Endothelial cell of umbilical vein (primary cell): ENCODE measurements around the gene AP1G2. TPM values are rescaled to one million over a fixed set of nuclear protein-coding genes. Genes with fewer than 3 reads are reported as not detected.

Experiments used
- Bru-seq: library from RNA; stranded (reverse); fragments of 400-500 nt; gene quantifications from one replicate; lab custom pipeline; 2021; lab: Mats Ljungman, UMichigan
- BruChase-seq, 2 experiments: library from RNA; stranded (reverse); fragments of 400-500 nt; gene quantifications; one replicate each; lab custom pipeline; 2021; lab: Mats Ljungman, UMichigan
- BruUV-seq: library from RNA; stranded (reverse); fragments of 400-500 nt; replicated peaks from 2 replicates; lab custom pipeline; 2021; lab: Mats Ljungman, UMichigan
- CTCF ChIA-PET: fragments of 300-600, 350-600 bp; sonication (Branson Sonifier 250); formaldehyde crosslinking; loops from one replicate; lab custom pipeline; 2021; ENCODE audit warnings: antibody characterized with exemption, inconsistent platforms; lab: Charles Lee
- POLR2A ChIA-PET: fragments of 300-600, 350-600 bp; sonication (Branson Sonifier 250); formaldehyde crosslinking; loops from one replicate; lab custom pipeline; 2021; ENCODE audit warnings: antibody characterized with exemption, inconsistent platforms; lab: Charles Lee
- DNase-seq: peaks from one replicate; pipeline ENCODE4 v3.0.0-alpha.2; 2011; ENCODE audit warnings: low read depth, low spot score
- FAIRE-seq: peaks from 2 replicates; lab custom pipeline; 2011; peaks lifted over from hg19 to GRCh38; lab: Jason Lieb, UNC
- H2AFZ ChIP-seq: 2 replicates; pipeline ENCODE4 v1.6.0; 2012; ENCODE audit warnings: low read depth, low read length, control low read depth, inconsistent platforms
- H3K27ac ChIP-seq: 2 replicates; pipeline ENCODE4 v1.5.1; 2011; ENCODE audit warnings: low read depth, mild to moderate bottlenecking, control low read depth, low read length, moderate library complexity; ENCODE audit not compliant: insufficient read depth
- H3K27me3 ChIP-seq, 2 experiments: 2 replicates each; pipeline versions ENCODE4 v1.6.0 to v1.6.1; 2011; ENCODE audit warnings: low read length in 2 of 2, mixed read lengths in 1 of 2; ENCODE audit not compliant: control insufficient read depth in 2 of 2, insufficient read depth in 2 of 2
- H3K36me3 ChIP-seq, 2 experiments: 2 replicates in 1 of 2; 3 replicates in 1 of 2; pipeline ENCODE4 v1.5.1; 2011; ENCODE audit warnings: low read length in 2 of 2, mild to moderate bottlenecking in 1 of 2, moderate library complexity in 1 of 2; ENCODE audit not compliant: control insufficient read depth in 2 of 2, insufficient read depth in 2 of 2; ENCODE audit errors: extremely low read depth in 1 of 2
- H3K4me1 ChIP-seq: 3 replicates; pipeline ENCODE4 v1.5.1; 2011; ENCODE audit warnings: mild to moderate bottlenecking, low read length; ENCODE audit not compliant: control insufficient read depth, insufficient read depth; ENCODE audit errors: extremely low read depth
- H3K4me2 ChIP-seq: 2 replicates; pipeline ENCODE4 v1.6.1; 2011; ENCODE audit warnings: low read length, control low read depth, mixed read lengths; ENCODE audit not compliant: insufficient read depth
- H3K4me3 ChIP-seq, 3 experiments: fragments of 200-600 bp in 1 of 3; sonication (generic), shearing (Covaris generic) in 1 of 3; replicated peaks in 1 of 3; 2 replicates each; pipeline ENCODE4 v1.5.1; 2011 to 2016; ENCODE audit warnings: control low read depth in 3 of 3, low read length in 3 of 3, mild to moderate bottlenecking in 2 of 3, inconsistent platforms in 1 of 3, low read depth in 1 of 3, moderate library complexity in 1 of 3; ENCODE audit not compliant: insufficient read depth in 1 of 3
- H3K79me2 ChIP-seq: 2 replicates; pipeline ENCODE4 v1.6.0; 2012; ENCODE audit warnings: low read length, inconsistent platforms; ENCODE audit not compliant: control insufficient read depth, insufficient read depth
- H3K9ac ChIP-seq: replicated peaks from 2 replicates; pipeline ENCODE3; 2011; ENCODE audit warnings: low read length, control low read depth; ENCODE audit not compliant: insufficient read depth; ENCODE audit errors: extremely low read depth
- H3K9me1 ChIP-seq: replicated peaks from 3 replicates; pipeline ENCODE4 v1.6.0; 2011; ENCODE audit warnings: mild to moderate bottlenecking, low read length; ENCODE audit not compliant: control insufficient read depth, insufficient read depth; ENCODE audit errors: extremely low read depth
- H3K9me3 ChIP-seq: replicated peaks from 2 replicates; pipeline ENCODE4 v1.5.1; 2012; ENCODE audit warnings: low read length, inconsistent platforms; ENCODE audit not compliant: control insufficient read depth, insufficient read depth
- H4K20me1 ChIP-seq: replicated peaks from 2 replicates; pipeline ENCODE3; 2011; ENCODE audit warnings: mild to moderate bottlenecking, low read length; ENCODE audit not compliant: control insufficient read depth, insufficient read depth; ENCODE audit errors: extremely low read depth
- EZH2 ChIP-seq: IDR thresholded peaks from 2 replicates; pipeline ENCODE4 v1.6.1; 2012; ENCODE audit warnings: borderline replicate concordance, low read depth, mild to moderate bottlenecking, moderate library complexity, low read length, inconsistent platforms; ENCODE audit not compliant: severe bottlenecking
- MAX ChIP-seq: IDR thresholded peaks from 2 replicates; pipeline ENCODE4 v1.6.1; 2011; ENCODE audit not compliant: insufficient read depth, insufficient read length
- POLR2A ChIP-seq: IDR thresholded peaks from 2 replicates; pipeline ENCODE4 v1.6.1; 2012; ENCODE audit warnings: low read depth, mild to moderate bottlenecking, control low read depth, low read length
- dilution Hi-C: fragments of 300-500 bp; cut with MboI; formaldehyde crosslinking; loops from one replicate; pipeline ENCODE4 v1.15.0; 2019; ENCODE audit warnings: low sequenced_read_pairs; ENCODE audit not compliant: extremely low pct_ligation_motif_present
- intact Hi-C: fragments of 100-400 bp; cut with micrococcal nuclease; formaldehyde crosslinking; loops from one replicate; pipeline ENCODE4 v1.10.0; 2022
- long read RNA-seq: library from polyadenylated mRNA; stranded (forward); transcript quantifications from one replicate; pipeline ENCODE4 v2.0.0, GENCODE V29; 2021
- polyA minus RNA-seq, 3 experiments: library from RNA; depleted of rRNA, polyadenylated mRNA; stranded (reverse); fragments of >200 nt; gene quantifications; 1 replicate in 1 of 3; 2 replicates in 2 of 3; pipeline ENCODE4 v1.2.3, GENCODE V29; 2011
- polyA plus RNA-seq, 4 experiments: library from polyadenylated mRNA; depleted of rRNA in 3 of 4; stranded (reverse) in 3 of 4; unstranded in 1 of 4; fragments of >200 nt; gene quantifications; 2 replicates each; pipeline versions ENCODE4 v1.2.1 to v1.2.3, GENCODE V29; 2011 to 2012; ENCODE audit warnings: missing spikeins in 1 of 4
- total RNA-seq: library from RNA; stranded (reverse); gene quantifications from 2 replicates; pipeline ENCODE4 v1.2.3, GENCODE V29; 2021

The AP1G2 gene, protein sequence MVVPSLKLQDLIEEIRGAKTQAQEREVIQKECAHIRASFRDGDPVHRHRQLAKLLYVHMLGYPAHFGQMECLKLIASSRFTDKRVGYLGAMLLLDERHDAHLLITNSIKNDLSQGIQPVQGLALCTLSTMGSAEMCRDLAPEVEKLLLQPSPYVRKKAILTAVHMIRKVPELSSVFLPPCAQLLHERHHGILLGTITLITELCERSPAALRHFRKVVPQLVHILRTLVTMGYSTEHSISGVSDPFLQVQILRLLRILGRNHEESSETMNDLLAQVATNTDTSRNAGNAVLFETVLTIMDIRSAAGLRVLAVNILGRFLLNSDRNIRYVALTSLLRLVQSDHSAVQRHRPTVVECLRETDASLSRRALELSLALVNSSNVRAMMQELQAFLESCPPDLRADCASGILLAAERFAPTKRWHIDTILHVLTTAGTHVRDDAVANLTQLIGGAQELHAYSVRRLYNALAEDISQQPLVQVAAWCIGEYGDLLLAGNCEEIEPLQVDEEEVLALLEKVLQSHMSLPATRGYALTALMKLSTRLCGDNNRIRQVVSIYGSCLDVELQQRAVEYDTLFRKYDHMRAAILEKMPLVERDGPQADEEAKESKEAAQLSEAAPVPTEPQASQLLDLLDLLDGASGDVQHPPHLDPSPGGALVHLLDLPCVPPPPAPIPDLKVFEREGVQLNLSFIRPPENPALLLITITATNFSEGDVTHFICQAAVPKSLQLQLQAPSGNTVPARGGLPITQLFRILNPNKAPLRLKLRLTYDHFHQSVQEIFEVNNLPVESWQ
- total RNA-seq: 30.5 and 39.0 TPM in 2 replicates
- 55.8 and 63.2 TPM in 2 replicates for polyA plus RNA-seq
- 23.2 and 24.6 TPM in 2 replicates for polyA plus RNA-seq (2011; cell fraction: cytosol; rRNA removed)
- polyA plus RNA-seq (2011; cell fraction: nucleus; rRNA removed): 353 and 440 TPM in 2 replicates
- polyA plus RNA-seq (2012): 41.4 and 64.3 TPM in 2 replicates
- 42.1 and 48.4 TPM in 2 replicates for polyA minus RNA-seq
- polyA minus RNA-seq (2011; cell fraction: cytosol; rRNA and poly(A)+ RNA removed): 23.1 TPM
- polyA minus RNA-seq (2011; cell fraction: nucleus; rRNA and poly(A)+ RNA removed): 55.4 and 59.4 TPM in 2 replicates
- percentile 45 among the genes with signal in this experiment for Bru-seq, nascent RNA
- percentile 54 among the genes with signal in this experiment for BruChase-seq, experiment 1, labeled RNA remaining after a 6-hour chase
- BruChase-seq, experiment 2, labeled RNA remaining after a 2-hour chase: percentile 53 among the genes with signal in this experiment
- long read RNA-seq, transcript AP1G2-202 (22 exons, 2,609 nt): major isoform, 12 of 51 reads
- long read RNA-seq, partial matches to known transcripts: 7 of 51 reads
- long read RNA-seq, other reads (novel, unspliced or antisense): 31 of 51 reads

DNA sequence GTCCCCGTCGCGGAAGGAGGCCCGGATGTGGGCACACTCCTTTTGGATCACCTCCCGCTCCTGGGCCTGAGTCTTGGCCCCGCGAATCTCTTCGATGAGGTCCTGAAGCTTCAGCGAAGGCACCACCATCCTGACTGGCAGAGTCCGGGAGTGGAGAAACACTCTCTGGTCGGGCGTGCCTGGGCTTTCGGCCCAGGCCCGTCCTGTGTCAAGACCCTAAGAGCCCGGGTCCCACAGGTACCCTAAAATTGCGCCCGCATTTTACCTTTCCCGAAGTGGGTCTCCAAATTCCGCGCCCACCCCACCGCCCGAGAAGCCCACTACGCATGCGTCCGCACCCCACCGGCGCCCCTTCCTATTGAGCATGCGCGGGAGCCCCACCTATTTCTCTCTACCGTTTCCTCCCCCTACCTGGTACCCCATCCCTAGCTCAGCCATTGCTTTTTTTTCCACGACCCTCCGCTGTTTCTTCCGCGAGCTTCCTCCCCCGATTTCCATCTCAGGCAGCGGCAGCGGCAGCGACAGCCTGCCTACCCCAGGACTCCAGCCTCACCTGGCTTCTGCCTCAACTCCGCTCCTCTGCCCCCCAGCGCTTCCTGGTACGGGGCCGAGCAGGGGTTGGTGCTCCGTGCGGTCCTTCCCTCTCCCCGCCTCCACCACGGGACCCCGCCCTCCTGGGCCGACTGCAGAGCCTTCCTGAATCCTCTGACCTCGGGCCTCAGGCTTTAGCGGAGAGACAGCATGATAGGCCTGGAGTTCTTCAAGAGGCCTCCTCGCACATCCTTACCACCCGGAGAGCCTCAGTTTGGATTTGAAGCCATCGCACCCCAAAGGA, at the start of gene AP1G2:
TSS of gene AP1G2 (minus strand) at position 606 of the 835 bp plus-strand sequence. CDS start at position 129, 477 bp downstream.
- FAIRE-seq (peak; percentile 64), DNase-seq (peak; percentile 49)
- TSS peak; percentile 51 for BruUV-seq
- no peaks in the 10 kb centered on the region for H4K20me1 ChIP-seq
- H3K4me2 ChIP-seq: peak within 1 kb of the TSS; percentile 84
- H2AFZ ChIP-seq: peak within 1 kb of the TSS; percentile 93
- H3K36me3 ChIP-seq: no peaks in the 10 kb centered on the region
- no peaks in the 10 kb centered on the region for H3K79me2 ChIP-seq
- H3K9me1 ChIP-seq: no peaks in the 10 kb centered on the region
- dilution Hi-C loops: no loop called here
- TF ChIP-seq POLR2A (peak; percentile 75), MAX (no peak), EZH2 (no peak)
- no peaks in the 10 kb centered on the region for H3K9me3 ChIP-seq
- intact Hi-C loops: no loop called here
- ChIA-PET CTCF (interaction anchor here (0.7 to 1.9 kb wide), 4 partner anchors 9 to 343 kb away, joined by 3 to 14 read pairs (median 4); no protein-coding TSS in a partner anchor), POLR2A (interaction anchor here (0.6 kb wide), 1 partner anchor 16 kb away, joined by 5 read pairs; the partner anchor contains the start of gene ZFHX2)
- H3K27ac ChIP-seq: no peak within 1 kb of the TSS
- peaks cover 4% of the 10 kb centered on the region for H3K4me1 ChIP-seq
- peak within 1 kb of the TSS; percentile 49 to 65 (median 60) for H3K4me3 ChIP-seq
- peak within 1 kb of the TSS; percentile 46 for H3K9ac ChIP-seq
- peaks cover 2 to 3% of the 10 kb centered on the region in 2 experiments for H3K27me3 ChIP-seq
